Uterus (tissue), 4 donors: ENCODE measurements around the gene ELP4. TPM values are rescaled to one million over a fixed set of nuclear protein-coding genes. Genes with fewer than 3 reads are reported as not detected.
"Not testable (repeated sequence)": the region's sequence is repeated elsewhere in the genome, so short reads cannot be mapped to it uniquely, and the experiment has no call there.

Experiments used
- DNase-seq, 2 donors: peaks; one replicate each; pipeline ENCODE4 v3.0.0-alpha.2; 2019 to 2020
- H3K27ac ChIP-seq, 2 donors: fragments of 200-600 bp; sonication (generic); 1 replicate in 1 of 2; 2 replicates in 1 of 2; pipeline ENCODE4 v1.5.1; 2016 to 2018
- H3K27me3 ChIP-seq, 2 donors: fragments of 200-600 bp; sonication (generic); one replicate each; pipeline ENCODE4 v1.5.1; 2018 to 2019; ENCODE audit warnings: control low read depth in 1 of 2
- H3K36me3 ChIP-seq, 2 donors: fragments of 200-600 bp; sonication (generic); one replicate each; pipeline ENCODE4 v1.5.1; 2019; ENCODE audit warnings: control low read depth in 1 of 2
- H3K4me1 ChIP-seq, 2 donors: fragments of 200-600 bp; sonication (generic); one replicate each; pipeline ENCODE4 v1.5.1; 2018 to 2019; ENCODE audit warnings: control low read depth in 1 of 2
- H3K4me3 ChIP-seq, 2 donors: fragments of 200-600 bp; sonication (generic); 1 replicate in 1 of 2; 2 replicates in 1 of 2; pipeline ENCODE4 v1.5.1; 2018 to 2019; ENCODE audit warnings: mild to moderate bottlenecking in 1 of 2
- H3K9me3 ChIP-seq, 2 donors: fragments of 200-600 bp; sonication (generic); one replicate each; pipeline ENCODE4 v1.5.1; 2019; ENCODE audit warnings: control low read depth in 1 of 2
- CTCF ChIP-seq, 4 experiments: fragments of 200-600 bp in 2 of 4; fragments of 450-650 bp in 2 of 4; sonication (generic) in 2 of 4; IDR thresholded peaks; one replicate each; pipeline ENCODE4 v1.5.1; 2016 to 2019; ENCODE audit warnings: antibody characterized with exemption in 4 of 4, mild to moderate bottlenecking in 2 of 4, moderate library complexity in 1 of 4
- POLR2A ChIP-seq, 2 donors: fragments of 450-650 bp; IDR thresholded peaks; one replicate each; pipeline ENCODE4 v1.6.1; 2016; ENCODE audit warnings: antibody characterized with exemption in 2 of 2, mild to moderate bottlenecking in 1 of 2, moderate library complexity in 1 of 2
- intact Hi-C: fragments of 100-400 bp; cut with DNase I; formaldehyde crosslinking; loops from one replicate; pipeline ENCODE4 v1.15.1; 2023; ENCODE audit warnings: low total_unique reads
- total RNA-seq, 4 donors: library from RNA; depleted of rRNA in 3 of 4; stranded (reverse); fragments of >200 nt in 3 of 4; gene quantifications; one replicate each; pipeline versions ENCODE4 v1.1.0 to v1.2.4, GENCODE V29; 2014 to 2023
- donor health status: DM: yes; HTN: yes; CAD: no.

ELP4 gene
- total RNA-seq, 4 donors from 2014 or later, result 18.4 to 51.2 (median 21.2) TPM

GRCh38 chr11:31664129-31664528 is 154.6 kb downstream of the ELP4 start:
- Histone ChIP-seq H3K36me3 (no peaks in the 10 kb centered on the region), H3K4me3 (no peak overlapping the region), H3K27me3 (no peaks in the 10 kb centered on the region), H3K9me3 (no peaks in the 10 kb centered on the region), H3K27ac (no peak overlapping the region), H3K4me1 (no peaks in the 10 kb centered on the region)
- TF ChIP-seq POLR2A (IDR thresholded peaks at IDR 0.05) (no peak), CTCF (IDR thresholded peaks at IDR 0.05) (no peak)
- intact Hi-C loops, result no loop called here
- no peak for DNase-seq

GRCh38 chr11:31664954-31665353 is 155.4 kb downstream of the ELP4 start:
- intact Hi-C loops, result no loop called here
- H3K27ac ChIP-seq, result no peak overlapping the region
- no peaks in the 10 kb centered on the region for H3K36me3 ChIP-seq
- DNase-seq, result no peak
- H3K9me3 ChIP-seq, result no peaks in the 10 kb centered on the region
- no peaks in the 10 kb centered on the region for H3K4me1 ChIP-seq
- TF ChIP-seq POLR2A (IDR thresholded peaks at IDR 0.05) (no peak), CTCF (IDR thresholded peaks at IDR 0.05) (no peak)
- H3K4me3 ChIP-seq, result no peak overlapping the region
- H3K27me3 ChIP-seq, result no peaks in the 10 kb centered on the region

- Histone ChIP-seq H3K4me3 (no peak overlapping the region), H3K36me3 (no peaks in the 10 kb centered on the region), H3K9me3 (no peaks in the 10 kb centered on the region), H3K4me1 (no peaks in the 10 kb centered on the region), H3K27me3 (no peaks in the 10 kb centered on the region), H3K27ac (no peak overlapping the region)
- no peak for DNase-seq
- intact Hi-C loops, result no loop called here
- TF ChIP-seq POLR2A (IDR thresholded peaks at IDR 0.05) (no peak), CTCF (IDR thresholded peaks at IDR 0.05) (no peak)
Measured at GRCh38 chr11:31671681-31672080, 162.1 kb downstream of the ELP4 start.

- H3K4me3 ChIP-seq, H3K36me3 ChIP-seq, DNase-seq, H3K9me3 ChIP-seq, intact Hi-C loops, H3K27me3 ChIP-seq, H3K27ac ChIP-seq, H3K4me1 ChIP-seq: not testable (repeated sequence)
Measured at GRCh38 chr11:31673108-31673507, 163.5 kb downstream of the ELP4 start.

- Histone ChIP-seq H3K9me3 (no peaks in the 10 kb centered on the region), H3K4me3 (no peak overlapping the region), H3K36me3 (no peaks in the 10 kb centered on the region), H3K4me1 (no peaks in the 10 kb centered on the region), H3K27ac (no peak overlapping the region), H3K27me3 (no peaks in the 10 kb centered on the region)
- intact Hi-C loops, result no loop called here
- no peak for DNase-seq
- no peak for TF ChIP-seq CTCF (IDR thresholded peaks at IDR 0.05)
Measured at GRCh38 chr11:31676280-31676982, 166.9 kb downstream of the ELP4 start.

GRCh38 chr11:31680770-31681169 is 171.2 kb downstream of the ELP4 start:
- intact Hi-C loops, result no loop called here
- H3K27me3 ChIP-seq, result no peaks in the 10 kb centered on the region
- H3K4me3 ChIP-seq, result no peak overlapping the region
- H3K4me1 ChIP-seq, result no peaks in the 10 kb centered on the region
- H3K36me3 ChIP-seq, result no peaks in the 10 kb centered on the region
- TF ChIP-seq POLR2A (IDR thresholded peaks at IDR 0.05), result no peak
- no peak for TF ChIP-seq CTCF (IDR thresholded peaks at IDR 0.05)
- DNase-seq, result no peak
- H3K27ac ChIP-seq, result no peak overlapping the region
- H3K9me3 ChIP-seq, result no peaks in the 10 kb centered on the region
